ENCODE measurements around the gene SLX1A. TPM values are rescaled to one million over a fixed set of nuclear protein-coding genes. Genes with fewer than 3 reads are reported as not detected.

Gene SLX1A
- total RNA-seq (2022; extraction: Qiagen RNA extraction; ENCODE audit: low read depth) = 7.2 to 24.4 TPM (median 12.9 TPM) in 5 replicates

DNA sequence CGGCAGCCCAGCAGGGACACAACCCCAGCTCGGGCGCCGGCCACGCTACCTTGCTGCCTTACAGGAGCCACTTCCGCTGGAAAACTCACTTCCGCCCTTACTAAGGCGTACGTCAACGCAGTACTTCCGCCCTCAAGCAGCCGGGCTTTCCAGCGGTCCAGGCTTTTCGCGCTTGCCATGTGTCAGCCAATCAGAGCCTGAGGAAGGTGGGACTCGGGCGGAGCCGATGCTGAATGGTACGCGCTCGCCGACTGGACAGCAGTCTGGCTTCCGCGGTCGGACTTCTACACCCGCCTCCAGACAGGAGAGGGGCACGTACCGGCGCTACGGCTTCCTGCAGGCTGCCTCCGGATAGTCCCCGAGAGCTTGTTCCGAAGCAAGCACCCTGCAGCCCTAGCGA, at the start of gene SLX1A, which contains the start of gene BOLA2B:
Gene SLX1A, plus strand, starts transcription at position 261 of the 400 bp plus-strand sequence. CDS start 210 bp downstream, outside the sequence.
Gene BOLA2B, minus strand, starts transcription at position 52 of the 400 bp plus-strand sequence. CDS start 71 bp downstream, outside the sequence.

DNA sequence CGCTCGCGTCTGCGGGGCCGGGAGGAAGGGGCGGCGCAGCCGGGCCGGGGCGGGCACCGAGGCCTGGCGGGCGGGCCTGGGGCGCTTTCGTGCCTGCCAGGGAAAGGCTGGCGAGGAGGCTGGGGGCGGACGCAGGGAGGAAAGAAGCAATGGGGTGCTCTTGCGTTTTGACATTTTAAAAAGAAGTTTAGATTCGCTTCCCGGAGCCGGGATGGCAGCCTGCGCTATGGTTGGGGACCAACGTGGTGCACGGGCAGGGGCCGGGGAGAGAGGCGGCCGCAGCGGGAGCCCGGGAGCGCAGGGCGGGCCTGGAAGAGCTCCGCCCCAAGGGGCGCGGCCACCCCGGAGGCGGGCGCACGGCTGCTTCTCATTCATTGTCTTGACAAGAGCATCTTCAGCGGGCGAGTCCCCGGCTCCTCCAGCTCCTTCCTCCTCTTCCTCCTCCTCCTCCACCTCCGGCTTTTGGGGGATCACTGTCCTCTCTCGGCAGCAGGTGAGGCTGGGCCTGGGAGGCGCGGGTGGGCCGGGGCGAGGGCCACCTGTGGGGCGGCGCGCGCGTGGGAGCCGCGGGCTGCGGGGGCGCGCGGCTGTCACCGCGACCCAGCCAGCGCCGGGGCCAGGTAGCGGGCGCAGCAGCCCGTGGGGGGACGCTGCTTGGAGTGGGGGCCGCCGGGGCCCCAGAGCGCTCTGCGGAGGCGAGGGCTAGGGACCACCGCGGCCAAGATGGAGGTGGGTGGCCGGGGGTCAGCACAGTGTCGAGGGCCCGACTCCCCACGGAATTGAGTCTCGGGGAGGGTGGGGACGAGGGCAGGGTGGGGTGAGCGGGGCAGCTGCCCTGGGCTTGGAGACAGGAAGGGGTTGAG, 10.2 kb upstream of the SLX1A start, which contains the start of gene CORO1A:
Gene CORO1A, plus strand, starts transcription at position 370 of the 863 bp plus-strand sequence. CDS start 1,608 bp downstream, outside the sequence.

DNA sequence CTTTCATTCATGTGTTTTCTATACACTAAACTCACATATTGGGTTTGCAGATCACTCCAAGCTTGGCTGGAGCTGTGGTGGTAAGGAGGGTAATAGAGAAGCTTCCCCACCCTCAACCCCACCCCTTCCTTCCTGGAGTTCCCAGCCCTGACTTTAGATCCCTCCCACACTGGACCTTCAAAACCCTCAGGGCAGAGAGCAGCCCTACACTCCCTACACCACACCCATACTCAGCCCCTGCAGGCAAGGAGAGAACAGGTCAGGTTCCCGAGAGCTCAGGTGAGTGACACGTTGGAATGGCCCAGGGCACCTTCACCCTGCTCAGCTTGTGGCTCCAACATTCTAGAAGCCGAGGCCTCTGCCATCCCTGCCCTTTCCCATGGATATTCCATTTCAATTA, 5.4 kb downstream of the SLX1A start, which contains the start of gene SULT1A3:
Gene SULT1A3, plus strand, starts transcription at position 207 of the 400 bp plus-strand sequence. CDS start 1,474 bp downstream, outside the sequence.

Other genes starting within 250 kb of the SLX1A start
- 79.8 to 104 TPM (median 96.6 TPM) in 5 replicates for gene TMEM219, start 231.8 kb upstream of the SLX1A start, total RNA-seq (2022; extraction: Qiagen RNA extraction; ENCODE audit: low read depth)
- 27.9 to 37.1 TPM (median 33.4 TPM) in 5 replicates for gene TAOK2, start 220.0 kb upstream of the SLX1A start, total RNA-seq (2022; extraction: Qiagen RNA extraction; ENCODE audit: low read depth)
- gene HIRIP3, start 198.3 kb upstream of the SLX1A start, total RNA-seq (2022; extraction: Qiagen RNA extraction; ENCODE audit: low read depth) = 13.3 to 18.0 TPM (median 15.7 TPM) in 5 replicates
- 103 to 113 TPM (median 109 TPM) in 5 replicates for gene INO80E, start 197.6 kb upstream of the SLX1A start, total RNA-seq (2022; extraction: Qiagen RNA extraction; ENCODE audit: low read depth)
- 1.8 to 2.8 TPM (median 2.5 TPM) in 5 replicates for gene DOC2A, start 182.8 kb upstream of the SLX1A start, total RNA-seq (2022; extraction: Qiagen RNA extraction; ENCODE audit: low read depth)
- not detected in 5 replicates for gene C16orf92, start 170.7 kb upstream of the SLX1A start, total RNA-seq (2022; extraction: Qiagen RNA extraction; ENCODE audit: low read depth)
- gene TLCD3B, start 162.6 kb upstream of the SLX1A start, total RNA-seq (2022; extraction: Qiagen RNA extraction; ENCODE audit: low read depth) = 0.23 to 0.58 TPM (median 0.30 TPM) in 5 replicates
- 1,596 to 1,951 TPM (median 1,926 TPM) in 5 replicates for gene ALDOA, start 128.1 kb upstream of the SLX1A start, total RNA-seq (2022; extraction: Qiagen RNA extraction; ENCODE audit: low read depth)
- 123 to 151 TPM (median 142 TPM) in 5 replicates for gene PPP4C, start 117.9 kb upstream of the SLX1A start, total RNA-seq (2022; extraction: Qiagen RNA extraction; ENCODE audit: low read depth)
- 0.25 to 0.53 TPM (median 0.32 TPM) in 4 of 5 replicates, not detected in the other for gene TBX6, start 102.0 kb upstream of the SLX1A start, total RNA-seq (2022; extraction: Qiagen RNA extraction; ENCODE audit: low read depth)
- gene YPEL3, start 97.7 kb upstream of the SLX1A start, total RNA-seq (2022; extraction: Qiagen RNA extraction; ENCODE audit: low read depth) = 5.4 to 13.2 TPM (median 10.2 TPM) in 5 replicates
- gene GDPD3, start 80.3 kb upstream of the SLX1A start, total RNA-seq (2022; extraction: Qiagen RNA extraction; ENCODE audit: low read depth) = 1.2 to 2.2 TPM (median 2.0 TPM) in 5 replicates
- gene MAPK3, start 70.7 kb upstream of the SLX1A start, total RNA-seq (2022; extraction: Qiagen RNA extraction; ENCODE audit: low read depth) = 31.6 to 37.3 TPM (median 34.5 TPM) in 5 replicates
- gene CORO1A, start 10.3 kb upstream of the SLX1A start, total RNA-seq (2022; extraction: Qiagen RNA extraction; ENCODE audit: low read depth) = 2.6 to 6.0 TPM (median 3.1 TPM) in 5 replicates
- 149 to 252 TPM (median 217 TPM) in 5 replicates for gene BOLA2B, start 209 bp upstream of the SLX1A start, total RNA-seq (2022; extraction: Qiagen RNA extraction; ENCODE audit: low read depth)
- 4.2 to 10.3 TPM (median 8.6 TPM) in 5 replicates for gene SULT1A3, start 5.4 kb downstream of the SLX1A start, total RNA-seq (2022; extraction: Qiagen RNA extraction; ENCODE audit: low read depth)
- 2.2 to 2.9 TPM (median 2.5 TPM) in 5 replicates for gene NPIPB13, start 54.6 kb downstream of the SLX1A start, total RNA-seq (2022; extraction: Qiagen RNA extraction; ENCODE audit: low read depth)
- 59.6 to 69.1 TPM (median 68.3 TPM) in 5 replicates for gene CD2BP2, start 161.4 kb downstream of the SLX1A start, total RNA-seq (2022; extraction: Qiagen RNA extraction; ENCODE audit: low read depth)
- gene TBC1D10B, start 176.6 kb downstream of the SLX1A start, total RNA-seq (2022; extraction: Qiagen RNA extraction; ENCODE audit: low read depth) = 25.3 to 35.6 TPM (median 33.7 TPM) in 5 replicates
- gene MYL11, start 180.9 kb downstream of the SLX1A start, total RNA-seq (2022; extraction: Qiagen RNA extraction; ENCODE audit: low read depth) = 0.17 to 0.64 TPM (median 0.42 TPM) in 3 of 5 replicates, not detected in the others
- gene SEPTIN1, start 188.7 kb downstream of the SLX1A start, total RNA-seq (2022; extraction: Qiagen RNA extraction; ENCODE audit: low read depth) = 1.4 to 2.2 TPM (median 1.8 TPM) in 5 replicates
- gene ZNF48, start 201.5 kb downstream of the SLX1A start, total RNA-seq (2022; extraction: Qiagen RNA extraction; ENCODE audit: low read depth) = 10.4 to 14.2 TPM (median 12.3 TPM) in 5 replicates
- gene ZNF771, start 213.7 kb downstream of the SLX1A start, total RNA-seq (2022; extraction: Qiagen RNA extraction; ENCODE audit: low read depth) = 2.8 to 6.4 TPM (median 5.7 TPM) in 5 replicates
- 105 to 146 TPM (median 134 TPM) in 5 replicates for gene DCTPP1, start 236.2 kb downstream of the SLX1A start, total RNA-seq (2022; extraction: Qiagen RNA extraction; ENCODE audit: low read depth)

Data from A549 treated with CpdA at 1 μM for 4 hours (cell line).